Lower lobe of right lung (tissue), 2 donors: ENCODE measurements around the gene CX3CL1. TPM values are rescaled to one million over a fixed set of nuclear protein-coding genes. Genes with fewer than 3 reads are reported as not detected.
A peak's percentile ranks its signal among the peaks of the same experiment; 100 is the strongest.

ENCODE experiments used
- ATAC-seq, 2 donors: fragments of 200-7000 bp; cut with Tn5 transposase; one replicate each; pipeline ENCODE4 v1.9.1; 2020 to 2022; ENCODE audit warnings: mild to moderate bottlenecking in 2 of 2, moderate library complexity in 2 of 2
- DNase-seq: peaks from one replicate; pipeline ENCODE4 v3.0.0-alpha.2; 2020
- H3K27ac ChIP-seq: fragments of 200-600 bp; one replicate; pipeline ENCODE4 v1.8.0; 2022
- H3K27me3 ChIP-seq: fragments of 200-600 bp; one replicate; pipeline ENCODE4 v1.8.0; 2022; ENCODE audit warnings: low read depth
- H3K36me3 ChIP-seq: fragments of 200-600 bp; one replicate; pipeline ENCODE4 v1.8.0; 2022; ENCODE audit warnings: mild to moderate bottlenecking
- H3K4me1 ChIP-seq: fragments of 200-600 bp; one replicate; pipeline ENCODE4 v1.8.0; 2022
- H3K4me3 ChIP-seq: fragments of 200-600 bp; one replicate; pipeline ENCODE4 v1.8.0; 2022; ENCODE audit warnings: mild to moderate bottlenecking
- H3K9me3 ChIP-seq: fragments of 200-600 bp; one replicate; pipeline ENCODE4 v1.8.0; 2022
- CTCF ChIP-seq: fragments of 200-600 bp; IDR thresholded peaks from one replicate; pipeline ENCODE4 v1.8.0; 2022; ENCODE audit warnings: antibody characterized with exemption, mild to moderate bottlenecking
- intact Hi-C: fragments of 100-400 bp; cut with DNase I; formaldehyde crosslinking; loops from one replicate; pipeline ENCODE4 v1.11.0; 2022
- total RNA-seq: library from RNA; stranded (reverse); fragmentation: NEBNext Ultra II Directional; extraction: Animal tissue kit (Norgen Biotek cat#: 25700); gene quantifications from one replicate; pipeline ENCODE4 v1.2.1, GENCODE V29; 2021
- donor health status: DM: no; HTN: yes; CAD: no; lungs with severe emphysema.

Gene CX3CL1
- total RNA-seq, 1 donor from 2014 or later: 33.6 TPM

- H3K4me1 ChIP-seq: peaks cover 49% of the 10 kb centered on the region
- H3K27ac ChIP-seq: no peak overlapping the region
- ATAC-seq: no peak
- intact Hi-C loops: no loop called here
- no peaks in the 10 kb centered on the region for H3K27me3 ChIP-seq
- no peak for TF ChIP-seq CTCF
- no peak overlapping the region for H3K4me3 ChIP-seq
- H3K9me3 ChIP-seq: no peaks in the 10 kb centered on the region
- H3K36me3 ChIP-seq: peaks cover 13% of the 10 kb centered on the region
- no peak for DNase-seq
These were observed 8.6 kb downstream of the CX3CL1 start for GRCh38 chr16:57380671-57381462.

GRCh38 chr16:57381791-57382534, 9.7 kb downstream of the CX3CL1 start:
- H3K4me1 ChIP-seq: peaks cover 49% of the 10 kb centered on the region
- ATAC-seq: no peak
- H3K27me3 ChIP-seq: no peaks in the 10 kb centered on the region
- no peaks in the 10 kb centered on the region for H3K9me3 ChIP-seq
- intact Hi-C loops: no loop called here
- H3K4me3 ChIP-seq: no peak overlapping the region
- no peak overlapping the region for H3K27ac ChIP-seq
- H3K36me3 ChIP-seq: peaks cover 13% of the 10 kb centered on the region
- no peak for DNase-seq
- TF ChIP-seq CTCF: no peak

- no peak overlapping the region for H3K27ac ChIP-seq
- H3K4me3 ChIP-seq: no peak overlapping the region
- peaks cover 13% of the 10 kb centered on the region for H3K36me3 ChIP-seq
- no peak for DNase-seq
- intact Hi-C loops: no loop called here
- TF ChIP-seq CTCF: no peak
- no peaks in the 10 kb centered on the region for H3K9me3 ChIP-seq
- no peak for ATAC-seq
- H3K4me1 ChIP-seq: peaks cover 47% of the 10 kb centered on the region
- H3K27me3 ChIP-seq: no peaks in the 10 kb centered on the region
These were observed 10.4 kb downstream of the CX3CL1 start for GRCh38 chr16:57382535-57383275.

GRCh38 chr16:57383276-57384247, 11.3 kb downstream of the CX3CL1 start:
- TF ChIP-seq CTCF: no peak
- Histone ChIP-seq H3K4me1 (peaks cover 47% of the 10 kb centered on the region), H3K27ac (peak overlapping the region; percentile 21), H3K27me3 (no peaks in the 10 kb centered on the region), H3K4me3 (no peak overlapping the region), H3K9me3 (no peaks in the 10 kb centered on the region), H3K36me3 (peaks cover 13% of the 10 kb centered on the region)
- peak; percentile 7 to 42 for ATAC-seq
- DNase-seq: no peak
- intact Hi-C loops: no loop called here
